Glomerular visceral epithelial cell (primary cell): ENCODE data around the gene OR52E4.

Source experiments
- DNase-seq: peaks from one replicate; pipeline ENCODE4 v3.0.0-alpha.2; 2016; ENCODE audit errors: extremely low spot score

Gene OR52E4

DNA sequence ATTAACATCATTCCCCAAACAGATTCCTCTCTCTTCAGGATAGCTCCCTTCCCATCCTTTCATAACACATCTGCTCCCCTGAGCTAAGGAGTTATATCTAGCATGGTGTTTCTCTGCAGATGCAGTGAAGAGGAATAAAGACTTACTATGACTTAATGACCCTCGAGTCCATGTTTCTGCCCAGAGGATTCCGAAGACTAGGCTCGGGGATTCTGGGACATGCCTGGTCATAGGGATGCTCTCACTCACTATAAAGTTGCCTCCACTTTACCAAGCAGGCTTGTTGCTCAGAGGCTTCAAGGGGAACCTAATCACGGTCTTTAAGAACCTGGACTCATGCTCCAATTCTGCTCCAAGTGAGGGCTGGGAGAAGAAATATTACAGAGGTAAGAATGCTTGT is at the start of gene OR52E4:
OR52E4 (plus strand) TSS at position 301 of the 400 bp plus-strand sequence. CDS start 3,664 bp downstream, outside the sequence.
- DNase-seq: no peak

DNA sequence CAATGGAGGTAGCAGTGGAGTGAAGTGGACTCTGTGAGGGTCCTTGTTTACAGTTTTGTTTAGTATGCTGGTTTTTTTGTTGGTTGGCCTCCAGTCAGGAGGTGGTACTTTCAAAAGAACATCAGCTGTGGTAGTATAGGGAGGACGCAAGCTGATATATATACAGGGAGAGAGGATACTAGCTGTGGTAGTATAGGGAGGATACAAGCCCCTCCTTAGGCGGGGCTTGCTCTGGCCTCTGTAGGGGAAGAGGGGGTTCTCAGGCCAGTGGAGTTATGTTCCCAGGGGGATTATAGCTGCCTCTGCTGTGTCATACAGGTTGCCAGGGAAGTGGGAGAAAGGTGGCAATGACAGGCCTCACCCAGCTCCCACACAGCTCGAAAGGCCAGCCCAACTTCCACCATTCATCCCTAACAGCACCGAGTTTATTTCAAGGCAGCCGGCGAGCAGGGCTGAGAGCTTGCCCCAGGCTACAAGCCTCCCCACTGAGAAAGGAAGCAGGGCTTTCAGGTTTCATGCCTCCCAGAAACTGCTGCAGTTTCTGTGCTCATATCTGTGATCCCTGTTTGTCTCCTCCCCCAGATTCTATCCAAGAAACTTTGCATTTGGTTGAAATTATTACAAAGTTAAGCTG is 49.1 kb upstream of the OR52E4 start:
- no peak for DNase-seq

DNA sequence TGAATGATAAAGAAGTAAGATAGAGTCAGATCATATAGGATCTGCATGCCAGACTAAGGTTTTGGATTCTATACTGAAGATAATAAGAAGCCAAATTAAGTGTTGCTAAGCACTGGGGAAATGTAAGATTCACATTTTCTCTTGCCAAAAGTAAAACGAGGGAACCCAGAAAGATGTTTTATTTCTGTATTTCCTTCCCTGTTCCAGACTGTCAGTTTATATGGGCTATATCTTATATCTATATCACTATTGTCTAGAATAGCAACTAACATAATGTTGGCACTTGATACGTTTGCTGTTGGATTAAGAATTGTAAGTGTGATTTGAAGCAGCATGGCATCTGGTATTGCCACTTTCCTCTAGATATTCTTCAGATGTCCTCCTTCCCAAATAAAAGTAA is 47.0 kb upstream of the OR52E4 start:
- no peak for DNase-seq

DNA sequence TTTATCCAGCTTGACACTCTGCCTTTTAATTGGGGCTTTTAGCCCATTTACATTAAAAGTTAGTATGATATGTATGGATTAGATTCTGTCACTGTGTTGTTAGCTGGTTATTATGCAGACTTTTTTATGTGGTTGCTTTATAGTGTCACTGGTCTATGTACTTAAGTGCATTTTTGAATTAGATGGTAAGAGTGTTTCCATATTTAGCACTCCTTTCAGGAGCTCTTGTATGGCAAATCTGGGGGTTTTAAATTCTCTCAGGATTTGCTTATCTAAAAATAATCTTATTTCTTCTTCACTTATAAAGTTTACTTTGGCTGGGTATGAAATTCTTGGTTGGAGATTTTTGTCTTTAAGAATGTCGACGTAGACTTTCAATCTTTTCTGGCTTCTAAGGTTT is 42.7 kb upstream of the OR52E4 start:
- DNase-seq: no peak

DNA sequence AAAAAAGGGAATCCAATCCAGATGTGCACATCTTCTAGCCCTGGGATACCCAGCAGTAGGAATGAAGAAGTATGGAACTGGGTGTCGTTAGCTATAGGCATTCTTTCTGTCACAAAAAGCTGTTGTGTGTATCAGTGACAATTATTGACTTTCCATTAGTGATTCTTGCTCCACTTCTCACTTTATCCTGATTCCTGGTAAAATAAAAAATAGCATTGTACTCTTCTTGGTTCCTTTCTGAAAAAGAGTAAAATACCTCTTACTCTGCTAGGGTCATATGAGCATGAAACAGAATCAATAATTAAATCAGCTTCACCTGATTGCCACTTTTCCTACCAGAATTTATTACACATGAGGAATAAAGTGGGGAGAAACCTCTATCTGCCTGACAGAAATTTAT is 38.6 kb upstream of the OR52E4 start, which contains the start of gene OR52E6:
OR52E6 (minus strand) TSS at position 101 of the 400 bp plus-strand sequence; CDS start at position 101, 0 bp downstream.
- DNase-seq: no peak

DNA sequence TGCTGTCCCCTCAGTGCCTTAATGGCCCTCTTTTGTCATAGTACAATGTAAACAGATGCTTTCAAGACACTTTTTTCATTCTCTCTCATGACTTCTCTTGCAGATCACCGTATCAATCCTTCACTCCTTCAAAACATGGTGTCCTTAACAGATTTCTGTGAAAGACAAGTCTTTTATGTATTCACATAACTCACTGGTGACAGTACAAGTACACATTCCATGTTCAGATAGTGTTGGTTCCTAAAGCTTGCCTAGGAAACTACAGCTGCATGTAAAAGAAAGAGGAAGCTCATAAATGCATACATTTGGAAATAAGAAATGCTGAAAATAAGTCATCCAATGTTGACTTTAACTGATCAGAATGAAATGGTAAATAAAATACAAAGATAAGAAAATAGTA is 33.7 kb upstream of the OR52E4 start:
- no peak for DNase-seq

DNA sequence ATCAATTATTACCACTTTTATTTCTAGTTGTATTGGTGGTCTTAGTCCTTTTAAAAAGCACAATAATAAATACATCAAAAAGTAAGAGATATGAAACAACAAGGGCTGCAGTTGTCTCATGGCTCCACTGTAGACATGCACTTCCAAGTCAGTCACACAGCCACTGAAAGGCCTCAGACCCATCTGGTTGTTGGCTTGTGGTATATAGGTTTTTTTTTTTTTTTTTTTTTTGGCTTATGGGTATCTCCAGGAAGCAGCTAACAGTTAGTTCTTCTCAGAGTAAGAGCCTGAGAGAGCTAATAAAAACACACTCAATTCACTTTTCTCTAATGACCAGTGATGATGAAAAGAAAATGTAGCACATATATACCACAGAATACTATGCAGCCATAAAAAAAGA is 32.7 kb upstream of the OR52E4 start:
- DNase-seq: no peak

DNA sequence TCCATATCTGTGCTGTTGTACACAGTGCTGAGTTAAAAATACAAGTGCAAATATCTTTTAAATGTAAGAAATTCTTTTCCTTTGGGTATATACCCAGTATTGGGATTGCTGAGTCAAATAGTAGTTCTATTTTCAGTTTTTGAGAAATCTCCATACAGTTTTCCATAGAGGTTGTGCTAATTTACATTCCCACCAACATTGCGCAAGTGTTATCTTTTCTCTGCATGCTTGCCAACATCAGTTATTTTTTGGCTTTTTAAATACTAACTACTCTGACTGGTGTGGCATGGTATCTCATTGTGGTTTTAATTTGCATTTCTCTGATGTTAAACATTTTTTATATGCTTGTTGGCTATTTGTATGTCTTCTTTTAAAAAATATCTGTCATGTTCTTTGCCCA is 29.4 kb upstream of the OR52E4 start:
- DNase-seq: no peak

DNA sequence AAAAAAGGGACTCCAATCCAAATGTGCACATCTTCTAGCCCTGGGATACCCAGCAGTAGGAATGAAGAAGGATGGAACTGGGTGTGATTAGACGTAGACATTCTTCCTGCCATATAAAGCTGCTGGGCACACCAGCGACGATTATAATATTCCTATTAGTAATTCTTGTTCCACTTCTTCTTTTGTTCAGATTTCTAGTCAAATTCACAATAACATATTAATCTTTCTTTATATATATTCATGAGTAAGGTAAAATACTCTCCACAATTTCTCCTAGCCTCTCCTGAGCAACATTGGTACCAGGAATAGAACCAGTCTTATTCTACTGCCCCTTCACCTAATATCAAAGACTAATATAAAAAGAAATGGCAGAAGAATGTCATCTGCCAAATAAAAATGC is 22.8 kb upstream of the OR52E4 start, which contains the start of gene OR52E8:
OR52E8 (minus strand) TSS at position 101 of the 400 bp plus-strand sequence; CDS start at position 101, 0 bp downstream.
- DNase-seq: no peak

DNA sequence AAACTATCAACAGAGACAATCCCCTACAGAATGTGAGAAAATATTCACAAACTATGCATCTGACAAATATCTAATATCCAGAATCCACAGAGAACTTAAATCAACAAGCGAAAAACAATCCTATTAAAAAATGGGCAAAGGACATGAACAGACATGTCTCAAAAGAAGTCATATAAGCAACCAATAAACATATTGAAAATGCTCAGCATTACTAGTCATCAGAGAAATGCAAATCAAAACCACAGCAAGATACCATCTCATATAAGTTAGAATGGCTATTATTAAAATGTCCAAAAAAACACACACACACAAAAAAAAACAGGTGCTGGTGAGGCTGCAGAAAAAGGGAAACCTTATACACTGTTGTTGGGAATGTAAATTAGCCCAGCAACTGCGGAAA is 14.6 kb upstream of the OR52E4 start:
- no peak for DNase-seq

DNA sequence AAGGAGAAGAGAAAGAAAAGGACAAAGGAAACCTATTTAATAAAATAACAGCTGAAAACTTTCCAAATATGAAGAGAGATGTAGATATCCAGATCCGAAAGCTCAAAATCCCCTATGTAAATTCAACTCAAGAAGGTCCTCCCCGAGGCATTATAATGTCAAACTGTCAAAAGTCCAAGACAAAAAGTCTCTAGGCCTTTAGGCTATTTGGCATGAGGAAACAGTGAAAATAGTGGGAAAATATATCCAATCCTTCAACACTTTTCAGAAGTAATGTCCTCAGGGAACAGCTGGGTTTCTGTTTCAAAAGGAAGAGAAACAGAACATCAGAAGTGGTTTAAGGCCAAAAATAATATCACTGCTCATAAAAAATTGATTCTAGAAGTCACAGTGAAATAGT is 1.9 kb upstream of the OR52E4 start:
- no peak for DNase-seq

DNA sequence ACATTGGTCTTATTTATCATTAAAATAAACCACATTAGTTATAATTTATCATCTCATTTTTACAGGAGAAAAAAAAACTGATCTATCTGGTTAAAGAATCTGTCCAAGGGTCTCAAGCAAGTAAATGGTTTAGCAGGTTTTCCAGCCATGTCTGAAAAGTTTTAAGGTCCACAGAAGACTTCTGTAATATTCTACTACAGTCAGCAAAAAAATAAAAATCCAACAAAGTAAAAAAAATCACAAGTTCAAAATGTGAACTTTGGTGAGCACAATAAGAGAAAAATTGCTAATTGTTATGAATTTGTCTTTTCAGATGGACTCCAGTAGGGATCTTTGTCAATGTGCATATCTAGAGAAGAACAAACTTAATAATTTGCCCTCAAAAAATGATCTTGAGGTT is 1.3 kb downstream of the OR52E4 start:
- no peak for DNase-seq

DNA sequence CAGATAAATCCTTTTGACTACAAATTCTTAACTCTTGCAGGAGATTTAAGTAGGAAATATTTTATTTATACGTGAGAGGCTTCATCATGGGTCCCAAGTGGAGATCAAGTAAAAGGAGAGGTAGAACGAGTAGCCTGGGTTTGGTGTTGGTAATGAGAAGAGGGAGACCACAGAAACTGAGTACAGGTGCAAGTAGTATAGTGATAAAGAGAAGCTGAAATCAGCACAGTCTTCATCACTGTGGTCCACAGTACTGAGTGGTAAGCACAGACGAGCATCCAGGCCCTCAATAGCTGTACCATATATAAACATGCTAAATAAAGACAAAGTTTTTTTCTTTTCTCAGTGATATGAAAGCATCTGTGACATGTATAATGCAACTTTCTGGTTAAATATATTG is 6.7 kb downstream of the OR52E4 start:
- DNase-seq: no peak

DNA sequence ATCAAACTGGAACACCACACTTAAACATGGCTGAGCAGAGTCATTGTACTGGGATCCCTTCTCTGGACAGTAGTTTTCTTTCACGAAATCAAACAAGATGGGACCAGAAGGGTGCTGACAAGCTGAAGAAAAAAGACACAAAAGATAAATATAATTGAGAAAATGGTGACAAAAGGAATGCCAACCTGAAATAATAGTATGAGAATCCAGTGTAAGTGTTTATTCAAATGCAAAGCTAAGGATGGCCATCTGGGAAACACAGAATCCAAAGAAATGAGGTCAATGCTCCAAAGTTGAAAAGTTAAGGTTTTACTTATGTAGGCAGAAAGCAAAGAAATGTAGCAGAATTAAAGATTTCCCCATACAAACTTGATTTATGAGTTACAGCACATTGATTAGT is 7.2 kb downstream of the OR52E4 start:
- no peak for DNase-seq

DNA sequence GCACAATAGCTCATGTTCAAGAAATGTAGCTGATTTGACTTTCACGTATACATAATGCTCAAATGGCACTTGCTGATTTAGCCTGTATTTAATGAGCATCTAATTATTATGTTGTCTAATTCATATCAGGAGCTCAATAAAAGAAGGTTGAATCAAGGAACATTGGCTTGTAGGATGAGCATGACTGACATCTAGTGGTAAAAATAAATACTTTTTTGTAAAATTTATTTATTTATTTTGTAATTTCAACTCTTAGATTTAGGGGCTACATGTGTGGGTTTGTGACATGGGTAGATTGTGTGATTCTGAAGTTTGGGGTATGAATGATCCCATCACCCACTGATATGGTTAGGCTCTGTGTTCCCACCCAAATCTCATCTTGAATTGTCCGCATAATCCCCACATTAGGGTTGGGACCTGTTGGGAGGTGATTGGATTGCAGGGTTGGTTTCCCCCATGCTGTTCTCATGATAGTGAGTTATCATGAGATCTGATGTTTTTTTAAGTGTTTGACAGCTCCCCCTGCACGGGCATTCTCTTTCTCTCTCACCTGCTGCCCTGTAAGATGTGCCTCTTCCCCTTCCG is 10.9 kb downstream of the OR52E4 start:
- DNase-seq: peak; percentile 1

DNA sequence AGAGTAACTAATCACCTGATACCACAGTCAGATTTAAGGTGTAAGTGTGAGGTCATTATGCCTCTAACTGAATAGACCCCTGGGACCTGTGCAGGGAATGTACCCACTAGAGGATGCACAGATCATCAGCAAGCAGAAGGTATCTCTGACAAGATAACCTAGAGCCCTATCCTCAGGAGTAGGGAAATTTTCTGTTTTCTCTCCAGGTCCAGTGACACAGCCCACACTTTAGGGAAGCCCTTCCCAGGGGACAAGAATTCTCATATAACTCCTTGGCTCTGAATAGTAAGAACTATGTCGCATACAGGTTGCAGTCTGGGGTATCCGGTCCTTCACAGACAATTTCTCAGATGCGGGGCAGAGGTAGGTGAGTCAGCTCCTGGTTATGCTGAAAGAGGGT is 12.5 kb downstream of the OR52E4 start, which contains the start of gene OR52E5:
OR52E5 (plus strand) TSS at position 301 of the 400 bp plus-strand sequence. CDS start 7,569 bp downstream, outside the sequence.
- no peak for DNase-seq

DNA sequence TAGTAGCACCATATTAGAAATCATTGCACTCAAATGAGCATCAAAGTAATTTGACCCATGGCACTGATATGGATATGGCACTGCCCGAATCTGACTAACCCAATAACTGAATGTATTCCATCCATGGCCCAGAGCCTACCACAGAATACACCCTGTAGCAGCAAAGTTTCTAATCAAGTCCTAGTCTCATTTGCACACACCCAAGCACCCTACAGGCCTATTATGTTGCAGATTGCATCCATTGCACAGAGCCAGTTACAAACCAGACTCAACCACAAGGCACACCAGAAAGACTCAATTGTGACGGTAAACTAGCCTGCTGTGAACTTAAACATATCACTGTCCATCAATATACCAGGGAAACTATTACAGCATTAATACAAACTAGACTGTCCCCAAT is 19.1 kb downstream of the OR52E4 start:
- no peak for DNase-seq

DNA sequence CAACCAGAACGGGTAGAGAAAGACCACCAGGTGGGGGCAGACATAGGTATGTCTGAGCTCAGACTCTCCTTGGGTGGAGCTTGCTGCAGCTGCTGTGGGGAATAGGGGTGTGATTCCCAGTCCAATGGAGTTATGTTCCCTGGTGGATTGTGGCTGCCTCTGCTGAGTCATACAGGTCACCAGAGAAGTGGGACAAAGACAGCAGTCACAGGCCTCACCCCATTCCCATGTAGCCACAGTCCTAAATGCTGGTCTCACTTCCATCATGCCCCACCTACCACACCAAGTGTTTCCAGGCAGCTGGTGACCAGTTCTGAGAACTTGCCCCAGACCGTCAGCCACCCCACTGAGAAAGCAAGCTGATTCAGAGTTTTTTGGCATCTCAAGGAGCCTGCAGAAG is 30.1 kb downstream of the OR52E4 start:
- no peak for DNase-seq

DNA sequence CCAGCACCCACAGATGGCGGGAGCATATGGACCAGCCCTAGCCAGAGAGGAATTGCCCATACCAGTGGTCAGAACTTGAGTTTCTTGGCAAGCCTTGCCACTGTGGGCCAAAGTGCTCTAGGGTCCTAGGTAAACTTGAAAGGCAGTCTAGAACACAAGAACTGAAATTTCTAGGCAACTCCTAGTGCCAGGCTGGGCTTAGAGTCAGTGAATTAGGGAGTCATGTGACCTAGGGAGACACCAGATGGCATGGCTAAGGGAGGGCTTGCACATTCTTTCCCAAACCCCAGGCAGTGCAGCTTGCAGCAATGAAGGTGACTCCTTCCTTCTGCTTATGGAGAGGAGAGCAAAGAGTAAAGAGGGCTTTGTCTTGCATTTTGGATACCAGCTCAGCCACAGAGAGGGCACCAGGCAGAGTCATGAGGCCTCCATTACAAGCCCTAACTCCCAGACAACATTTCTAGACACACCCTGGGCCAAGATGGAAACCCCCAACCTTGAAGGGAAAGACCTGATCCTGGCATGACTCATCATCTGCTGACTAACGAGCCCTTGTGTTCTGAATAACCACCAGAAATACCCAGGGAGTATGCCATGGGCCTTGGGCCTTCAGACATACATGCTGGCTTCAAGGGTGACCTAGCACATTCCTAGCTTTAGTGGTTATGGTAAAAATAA is 42.5 kb downstream of the OR52E4 start:
- peak; percentile 24 for DNase-seq

DNA sequence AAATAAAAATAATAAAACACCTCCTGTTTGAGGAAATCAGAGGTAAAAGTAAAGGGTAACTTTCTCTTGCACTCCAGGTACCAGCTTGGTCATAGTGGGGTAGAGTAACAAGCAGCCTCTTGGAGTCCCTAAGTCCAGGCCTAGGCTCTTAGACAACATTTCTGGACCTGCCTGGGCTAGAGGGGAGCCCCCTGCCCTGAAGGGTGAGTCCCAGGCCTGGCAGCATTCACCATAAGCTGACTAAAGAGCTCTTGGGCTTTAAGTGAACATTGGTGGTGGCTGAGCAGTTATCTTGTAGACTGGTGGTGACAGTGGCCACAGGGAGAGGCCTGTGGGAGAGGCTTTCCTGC is 43.0 kb downstream of the OR52E4 start:
- no peak for DNase-seq

DNA sequence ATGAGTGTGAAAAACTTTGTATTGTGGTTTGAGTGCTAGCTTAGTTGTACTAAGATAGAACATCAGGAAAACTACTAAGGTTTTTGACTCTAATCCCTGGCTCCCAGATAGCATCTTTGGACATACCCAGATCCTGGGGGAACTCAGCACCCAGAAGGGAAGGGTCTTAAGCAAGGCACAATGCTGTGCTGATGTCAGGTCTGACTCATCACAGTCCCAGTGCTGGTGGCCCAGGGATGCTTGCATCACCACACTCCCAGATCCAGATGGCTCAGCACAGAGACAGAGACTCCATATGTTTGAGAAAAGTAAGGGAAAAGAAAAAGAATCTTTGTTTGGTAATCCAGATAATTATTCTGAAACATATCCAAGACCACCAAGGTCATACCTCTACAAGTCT is 43.4 kb downstream of the OR52E4 start:
- DNase-seq: no peak

DNA sequence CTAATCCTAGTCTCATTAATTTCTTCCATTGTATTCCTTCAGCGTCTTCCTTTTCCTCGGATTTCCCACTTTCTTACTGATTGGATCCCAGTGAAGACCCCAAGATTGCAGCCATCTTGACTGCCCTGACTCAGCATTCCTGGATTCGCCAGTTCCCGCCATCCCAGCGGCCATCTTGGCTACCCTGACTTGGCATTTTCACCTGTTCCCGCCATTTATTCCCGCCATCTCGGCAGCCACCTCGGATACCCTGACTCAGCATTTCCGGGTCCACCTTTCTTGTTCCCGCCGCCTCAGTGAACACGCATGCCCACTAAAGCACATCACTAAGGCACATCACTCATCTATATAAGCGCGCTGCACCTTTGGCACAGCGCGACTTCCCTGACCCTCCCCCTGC is 47.8 kb downstream of the OR52E4 start:
- DNase-seq: no peak

DNA sequence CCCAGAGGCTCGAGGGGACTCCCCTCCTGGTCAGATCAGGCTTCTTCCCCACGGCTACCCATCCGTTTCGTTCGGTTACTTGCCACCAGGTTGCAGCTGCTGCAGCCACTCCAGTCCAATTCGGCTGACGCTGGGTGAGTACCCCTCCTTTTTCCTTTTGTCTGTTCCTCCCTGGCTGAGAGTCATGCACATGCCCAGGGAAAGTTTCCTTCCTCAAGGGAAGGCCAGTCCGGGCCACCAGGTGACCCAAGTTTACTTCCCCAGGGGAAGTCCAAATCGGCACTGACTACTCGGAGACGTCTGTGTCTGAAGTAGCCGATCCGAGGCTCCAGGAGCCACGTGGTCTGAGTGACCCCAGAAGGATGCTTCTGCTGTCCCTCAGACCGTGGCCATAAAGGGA is 48.4 kb downstream of the OR52E4 start:
- DNase-seq: no peak
